ENCODE measurements around the gene SNRNP25.

SNRNP25 gene

GRCh38 chr16:63998-64913 is 10.6 kb downstream of the SNRNP25 start:
- DNase-seq, result no peak

GRCh38 chr16:64914-65255 is 11.3 kb downstream of the SNRNP25 start:
- DNase-seq, result no peak

GRCh38 chr16:65745-66144 is 12.1 kb downstream of the SNRNP25 start:
- DNase-seq, result peak; percentile 67 to 78 (median 70)

- no peak for DNase-seq
These were observed 12.9 kb downstream of the SNRNP25 start for GRCh38 chr16:66309-67182.

- no peak for DNase-seq
These were observed 13.7 kb downstream of the SNRNP25 start for GRCh38 chr16:67183-67791.

GRCh38 chr16:67884-68789 is 14.5 kb downstream of the SNRNP25 start:
- no peak for DNase-seq

- no peak for DNase-seq
These were observed 15.6 kb downstream of the SNRNP25 start for GRCh38 chr16:69181-69580.

- no peak for DNase-seq
These were observed 17.5 kb downstream of the SNRNP25 start for GRCh38 chr16:71210-71539.

GRCh38 chr16:71540-72401 is 18.1 kb downstream of the SNRNP25 start:
- DNase-seq, result no peak

GRCh38 chr16:72561-73548 is 19.2 kb downstream of the SNRNP25 start, which contains the start of gene RHBDF1:
RHBDF1 (minus strand) TSS chr16:72631; CDS start chr16:65015, 7,616 bp downstream.
- no peak for DNase-seq

GRCh38 chr16:74051-74746 is 20.6 kb downstream of the SNRNP25 start:
- DNase-seq, result no peak

- no peak for DNase-seq
These were observed 21.2 kb downstream of the SNRNP25 start for GRCh38 chr16:74747-75334.

GRCh38 chr16:75580-76501 is 22.2 kb downstream of the SNRNP25 start:
- no peak for DNase-seq

- no peak for DNase-seq
These were observed 23.1 kb downstream of the SNRNP25 start for GRCh38 chr16:76535-77272.

- DNase-seq, result no peak
These were observed 23.7 kb downstream of the SNRNP25 start for GRCh38 chr16:77273-77806.

- DNase-seq, result peak; percentile 65 to 71 (median 68)
These were observed 24.3 kb downstream of the SNRNP25 start, which contains the start of gene MPG for GRCh38 chr16:77807-78443. MPG (plus strand) TSS chr16:78225; CDS start chr16:78310, 85 bp downstream.
